Loucy (cell line): Measurements from ENCODE around the gene VPS37B.
"Not testable (repeated sequence)": the region's sequence is repeated elsewhere in the genome, so short reads cannot be mapped to it uniquely, and the experiment has no call there.

Experiments
- H2AFZ ChIP-seq: fragments of 200-600 bp; sonication (generic); 2 replicates; pipeline ENCODE4 v1.6.0; 2016; ENCODE audit warnings: antibody characterized with exemption, mild to moderate bottlenecking, low read length, moderate library complexity
- H3F3A ChIP-seq: fragments of 200-600 bp; 2 replicates; pipeline ENCODE4 v1.6.0; 2016; ENCODE audit warnings: antibody characterized with exemption, low read depth, mild to moderate bottlenecking
- H3K27me3 ChIP-seq: fragments of 200-600 bp; sonication (generic); 2 replicates; pipeline ENCODE4 v1.6.1; 2014; ENCODE audit warnings: low read length, mild to moderate bottlenecking; ENCODE audit not compliant: insufficient read depth, poor library complexity, severe bottlenecking
- H3K36me3 ChIP-seq: fragments of 200-600 bp; sonication (generic); 2 replicates; pipeline ENCODE4 v1.6.1; 2016; ENCODE audit warnings: low read length; ENCODE audit not compliant: insufficient read depth
- H3K4me1 ChIP-seq: fragments of 200-600 bp; sonication (generic); 2 replicates; pipeline ENCODE4 v1.5.1; 2014; ENCODE audit warnings: low read length, mild to moderate bottlenecking; ENCODE audit not compliant: insufficient read depth, poor library complexity, severe bottlenecking
- H3K4me2 ChIP-seq: fragments of 200-600 bp; sonication (generic); 2 replicates; pipeline ENCODE4 v1.6.0; 2014; ENCODE audit warnings: antibody characterized with exemption, low read length, low read depth, mild to moderate bottlenecking; ENCODE audit not compliant: poor library complexity, severe bottlenecking
- H3K4me3 ChIP-seq: fragments of 200-600 bp; sonication (generic); 2 replicates; pipeline ENCODE4 v1.5.1; 2014; ENCODE audit warnings: low read length, mild to moderate bottlenecking, mixed read lengths; ENCODE audit not compliant: poor library complexity, severe bottlenecking
- H3K79me2 ChIP-seq: fragments of 200-600 bp; sonication (generic); 2 replicates; pipeline ENCODE4 v1.6.1; 2014; ENCODE audit warnings: low read length; ENCODE audit not compliant: insufficient read depth
- H3K9ac ChIP-seq: fragments of 200-600 bp; sonication (generic); 2 replicates; pipeline ENCODE4 v1.6.0; 2014; ENCODE audit warnings: mild to moderate bottlenecking, low read depth, low read length, moderate library complexity; ENCODE audit not compliant: poor library complexity, severe bottlenecking
- H3K9me2 ChIP-seq: fragments of 200-600 bp; sonication (generic); replicated peaks from 2 replicates; pipeline ENCODE4 v1.6.1; 2016; ENCODE audit warnings: low read depth, low read length, mixed read lengths
- H3K9me3 ChIP-seq: fragments of 200-600 bp; sonication (generic); 2 replicates; pipeline ENCODE4 v1.6.1; 2014; ENCODE audit warnings: mild to moderate bottlenecking, antibody characterized with exemption, low read length, low read depth; ENCODE audit not compliant: insufficient read depth
- H4K20me1 ChIP-seq: fragments of 200-600 bp; sonication (generic); 2 replicates; pipeline ENCODE4 v1.6.0; 2014; ENCODE audit warnings: antibody characterized with exemption, low read length, mild to moderate bottlenecking; ENCODE audit not compliant: insufficient read depth, poor library complexity, severe bottlenecking
- EZH2phosphoT487 ChIP-seq: fragments of 200-600 bp; IDR thresholded peaks from 2 replicates; pipeline ENCODE4 v1.6.1; 2018; ENCODE audit warnings: antibody characterized with exemption, mild to moderate bottlenecking, moderate library complexity, borderline replicate concordance
- TF ChIP-seq, protein P1 (sequence below): fragments of 200-600 bp; sonication (generic); conservative IDR thresholded peaks from 2 replicates; pipeline ENCODE4 v1.5.1; 2014; ENCODE audit warnings: mild to moderate bottlenecking, antibody characterized with exemption, low read length

The VPS37B gene

DNA sequence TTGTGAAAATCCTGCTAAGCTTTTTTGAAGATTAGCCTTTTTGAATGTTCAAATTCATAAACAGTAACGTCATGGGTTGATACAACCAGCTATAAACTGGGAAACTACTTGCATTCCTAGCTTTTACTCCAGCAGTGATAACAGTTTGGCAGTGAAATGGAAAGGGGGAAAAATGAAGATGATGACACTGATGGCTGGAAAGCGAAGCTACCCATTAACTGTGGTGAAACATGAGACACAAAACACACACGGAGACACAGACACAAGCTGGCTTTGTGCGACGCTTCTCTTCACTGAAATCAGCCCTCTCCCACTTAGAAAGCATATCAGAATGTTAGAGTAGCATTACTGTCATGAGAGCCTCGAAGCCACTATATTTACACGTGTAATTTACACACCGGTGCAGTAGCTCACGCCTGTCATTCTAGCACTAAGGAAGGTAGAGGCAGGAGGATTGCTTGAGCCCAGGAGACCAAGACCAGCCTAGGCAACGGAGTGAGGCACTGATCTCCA, 15.7 kb downstream of the VPS37B start:
- Histone ChIP-seq H3K9me3 (no peaks in the 10 kb centered on the region), H3K9ac (no peak overlapping the region), H3K4me1 (peaks cover 41% of the 10 kb centered on the region), H4K20me1 (peaks cover 73% of the 10 kb centered on the region), H3K4me2 (no peak overlapping the region), H2AFZ (no peak overlapping the region), H3K36me3 (peaks cover 4% of the 10 kb centered on the region; the same call in 1 of the 2 replicates), H3K4me3 (no peak overlapping the region), H3K9me2 (no peaks in the 10 kb centered on the region), H3F3A (no peaks in the 10 kb centered on the region), H3K79me2 (peaks cover 100% of the 10 kb centered on the region), H3K27me3 (no peaks in the 10 kb centered on the region)
- TF ChIP-seq, protein P1, sequence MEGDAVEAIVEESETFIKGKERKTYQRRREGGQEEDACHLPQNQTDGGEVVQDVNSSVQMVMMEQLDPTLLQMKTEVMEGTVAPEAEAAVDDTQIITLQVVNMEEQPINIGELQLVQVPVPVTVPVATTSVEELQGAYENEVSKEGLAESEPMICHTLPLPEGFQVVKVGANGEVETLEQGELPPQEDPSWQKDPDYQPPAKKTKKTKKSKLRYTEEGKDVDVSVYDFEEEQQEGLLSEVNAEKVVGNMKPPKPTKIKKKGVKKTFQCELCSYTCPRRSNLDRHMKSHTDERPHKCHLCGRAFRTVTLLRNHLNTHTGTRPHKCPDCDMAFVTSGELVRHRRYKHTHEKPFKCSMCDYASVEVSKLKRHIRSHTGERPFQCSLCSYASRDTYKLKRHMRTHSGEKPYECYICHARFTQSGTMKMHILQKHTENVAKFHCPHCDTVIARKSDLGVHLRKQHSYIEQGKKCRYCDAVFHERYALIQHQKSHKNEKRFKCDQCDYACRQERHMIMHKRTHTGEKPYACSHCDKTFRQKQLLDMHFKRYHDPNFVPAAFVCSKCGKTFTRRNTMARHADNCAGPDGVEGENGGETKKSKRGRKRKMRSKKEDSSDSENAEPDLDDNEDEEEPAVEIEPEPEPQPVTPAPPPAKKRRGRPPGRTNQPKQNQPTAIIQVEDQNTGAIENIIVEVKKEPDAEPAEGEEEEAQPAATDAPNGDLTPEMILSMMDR: no peak
- no peak for TF ChIP-seq EZH2phosphoT487

DNA sequence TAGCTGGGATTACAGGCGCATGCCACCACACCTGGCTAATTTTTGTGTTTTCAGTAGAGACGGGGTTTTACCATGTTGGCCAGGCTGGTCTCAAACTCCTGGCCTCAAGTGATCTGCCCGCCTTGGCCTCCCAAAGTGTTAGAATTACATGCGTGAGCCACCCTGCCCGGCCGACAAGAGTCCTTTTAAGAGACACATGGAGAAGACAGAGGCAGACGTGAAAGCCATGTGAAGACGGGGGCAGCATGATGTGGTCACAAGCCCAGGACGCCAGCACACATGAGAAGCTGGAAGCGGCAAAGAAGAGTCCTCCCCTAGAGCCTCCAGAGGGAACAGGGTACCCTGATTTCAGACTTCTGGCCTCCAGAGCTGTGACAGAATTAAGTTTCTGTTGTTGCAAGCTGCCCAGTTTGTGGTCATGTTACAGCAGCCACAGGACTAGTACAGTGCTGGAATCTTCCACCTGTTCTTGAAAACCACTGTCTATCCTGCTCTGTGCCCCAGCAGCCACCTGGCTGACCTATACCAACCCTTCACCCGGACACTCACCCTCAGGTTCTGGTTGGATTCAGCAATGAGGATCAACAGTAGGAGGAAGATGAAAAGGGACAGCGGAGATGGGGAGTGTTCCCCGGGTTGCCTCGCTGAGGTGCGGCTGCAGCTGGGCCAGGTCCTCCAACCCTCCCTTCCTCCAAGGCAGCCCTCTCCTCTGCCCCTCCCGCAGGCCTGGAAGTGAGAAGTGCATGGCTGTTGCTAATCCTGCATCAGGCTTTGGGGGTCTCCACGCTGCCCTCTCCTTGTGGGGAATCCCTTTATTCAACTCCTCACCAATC, 16.9 kb downstream of the VPS37B start:
- no peak for TF ChIP-seq EZH2phosphoT487
- TF ChIP-seq, protein P1: no peak
- Histone ChIP-seq H4K20me1 (peaks cover 65% of the 10 kb centered on the region), H3K9me3 (no peaks in the 10 kb centered on the region), H3K9me2 (no peaks in the 10 kb centered on the region), H3K4me2 (no peak overlapping the region), H3K79me2 (peaks cover 100% of the 10 kb centered on the region), H3K9ac (no peak overlapping the region), H2AFZ (no peak overlapping the region), H3K4me1 (peaks cover 33% of the 10 kb centered on the region), H3F3A (no peaks in the 10 kb centered on the region), H3K27me3 (no peaks in the 10 kb centered on the region), H3K4me3 (no peak overlapping the region), H3K36me3 (peaks cover 4% of the 10 kb centered on the region; the same call in 1 of the 2 replicates)

DNA sequence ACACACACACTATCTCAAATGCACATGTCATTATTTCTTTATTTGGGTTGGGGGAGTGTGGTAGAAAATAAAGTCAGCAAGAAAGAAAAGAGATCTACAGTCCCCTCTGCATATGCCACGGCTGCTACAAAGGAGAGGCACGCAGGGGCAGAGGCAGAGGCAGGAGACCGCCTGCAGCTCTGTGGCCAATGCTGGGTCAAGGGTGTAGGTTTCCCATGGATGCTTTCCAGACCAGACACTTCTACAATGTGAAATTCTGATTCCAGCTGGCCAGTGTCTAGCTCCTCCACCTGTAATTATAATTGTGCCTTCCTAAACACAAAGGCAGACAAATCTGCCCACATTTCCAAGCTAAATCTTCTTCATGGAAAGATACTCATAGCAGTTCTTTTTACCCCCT, 19.2 kb downstream of the VPS37B start:
- Histone ChIP-seq H3K4me3 (no peak overlapping the region), H3K27me3 (no peaks in the 10 kb centered on the region), H3K4me2 (no peak overlapping the region), H3K4me1 (peaks cover 22% of the 10 kb centered on the region), H3F3A (no peaks in the 10 kb centered on the region), H3K79me2 (peaks cover 100% of the 10 kb centered on the region), H3K9ac (no peak overlapping the region), H2AFZ (no peak overlapping the region), H3K9me2 (no peaks in the 10 kb centered on the region), H3K36me3 (peaks cover 4% of the 10 kb centered on the region; the same call in 1 of the 2 replicates), H4K20me1 (peaks cover 65% of the 10 kb centered on the region), H3K9me3 (no peaks in the 10 kb centered on the region)
- no peak for TF ChIP-seq EZH2phosphoT487
- TF ChIP-seq, protein P1: no peak

DNA sequence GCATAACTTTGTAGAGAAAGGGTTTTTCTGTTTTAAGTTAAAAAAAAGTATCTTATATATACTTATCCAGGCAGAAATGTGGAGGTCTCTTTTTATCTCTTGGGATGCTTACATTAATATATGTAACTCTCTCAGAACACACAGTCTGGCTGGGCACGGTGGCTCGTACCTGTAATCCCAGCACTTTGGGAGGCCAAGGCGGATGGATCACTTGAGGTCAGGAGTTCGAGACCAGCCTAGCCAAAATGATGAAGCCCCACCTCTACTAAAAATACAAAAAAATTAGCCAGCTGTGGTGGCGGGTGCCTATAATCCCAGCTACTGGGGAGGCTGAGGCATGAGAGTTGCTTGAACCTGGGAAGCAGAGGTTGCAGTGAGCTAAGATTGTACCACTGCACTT, 19.6 kb downstream of the VPS37B start:
- not testable (repeated sequence) for H3K9me2 ChIP-seq, H3K36me3 ChIP-seq, H3F3A ChIP-seq, H3K9ac ChIP-seq, H2AFZ ChIP-seq, H3K27me3 ChIP-seq, H3K4me2 ChIP-seq, H3K4me3 ChIP-seq, H3K9me3 ChIP-seq
- peaks cover 100% of the 10 kb centered on the region for H3K79me2 ChIP-seq
- H4K20me1 ChIP-seq: peaks cover 64% of the 10 kb centered on the region
- peaks cover 18% of the 10 kb centered on the region for H3K4me1 ChIP-seq
